Karpas-422 (cell line): ENCODE results near the gene PXYLP1. TPM values are rescaled to one million over a fixed set of nuclear protein-coding genes. Genes with fewer than 3 reads are reported as not detected.

Source experiments
- DNase-seq: peaks from one replicate; pipeline ENCODE4 v3.0.0-alpha.2; 2015
- H2AFZ ChIP-seq: fragments of 200-600 bp; sonication (generic); 2 replicates; pipeline ENCODE4 v1.6.1; 2014; ENCODE audit warnings: antibody characterized with exemption, low read length, mixed read lengths
- H3K27ac ChIP-seq: fragments of 200-600 bp; sonication (generic); 2 replicates; pipeline ENCODE4 v1.5.1; 2014; ENCODE audit warnings: mild to moderate bottlenecking, low read length, moderate library complexity
- H3K27me3 ChIP-seq: fragments of 200-600 bp; sonication (generic); 2 replicates; pipeline ENCODE4 v1.6.1; 2014; ENCODE audit warnings: low read length, mixed read lengths
- H3K36me3 ChIP-seq: fragments of 200-600 bp; sonication (generic); 2 replicates; pipeline ENCODE4 v1.6.1; 2014; ENCODE audit warnings: low read length, mixed read lengths; ENCODE audit not compliant: insufficient read depth
- H3K4me1 ChIP-seq: fragments of 200-600 bp; sonication (generic); 2 replicates; pipeline ENCODE4 v1.6.1; 2014; ENCODE audit warnings: mild to moderate bottlenecking, low read length, mixed read lengths
- H3K4me2 ChIP-seq: fragments of 200-600 bp; sonication (generic); 2 replicates; pipeline ENCODE4 v1.6.1; 2014; ENCODE audit warnings: low read length, low read depth, mild to moderate bottlenecking; ENCODE audit not compliant: poor library complexity, severe bottlenecking
- H3K4me3 ChIP-seq: fragments of 200-600 bp; sonication (generic); 2 replicates; pipeline ENCODE4 v1.5.1; 2014; ENCODE audit warnings: mild to moderate bottlenecking, antibody characterized with exemption, low read length, mixed read lengths
- H3K79me2 ChIP-seq: fragments of 200-600 bp; sonication (generic); 2 replicates; pipeline ENCODE4 v1.6.1; 2014; ENCODE audit warnings: mild to moderate bottlenecking, low read length, mixed read lengths
- H3K9ac ChIP-seq: fragments of 200-600 bp; sonication (generic); 2 replicates; pipeline ENCODE4 v1.6.0; 2014; ENCODE audit warnings: low read length
- H3K9me2 ChIP-seq: fragments of 200-600 bp; sonication (generic), shearing (Covaris generic); replicated peaks from 2 replicates; pipeline ENCODE4 v1.6.0; 2014; ENCODE audit warnings: mild to moderate bottlenecking, low read length, moderate library complexity; ENCODE audit not compliant: insufficient read depth
- H3K9me3 ChIP-seq: fragments of 300-700, 200-600 bp; sonication (generic); 2 replicates; pipeline ENCODE4 v1.6.1; 2014; ENCODE audit warnings: low read length, mixed read lengths
- H4K20me1 ChIP-seq: fragments of 200-600 bp; sonication (generic); 2 replicates; pipeline ENCODE4 v1.6.1; 2014; ENCODE audit warnings: mild to moderate bottlenecking, antibody characterized with exemption, low read length, low read depth; ENCODE audit not compliant: insufficient read depth
- total RNA-seq: library from RNA; depleted of rRNA; stranded (reverse); fragments of >200 nt; shearing (Covaris generic); gene quantifications from 2 replicates; pipeline ENCODE4 v1.2.3, GENCODE V29; 2014; ENCODE audit warnings: low replicate concordance

PXYLP1 gene
- total RNA-seq, 1 experiment from 2014 or later = 4.6 TPM

GRCh38 chr3:141239511-141240281 is 8.1 kb downstream of the PXYLP1 start:
- no peaks in the 10 kb centered on the region for H3K9me3 ChIP-seq
- no peaks in the 10 kb centered on the region for H3K36me3 ChIP-seq
- H3K79me2 ChIP-seq = no peaks in the 10 kb centered on the region
- no peaks in the 10 kb centered on the region for H3K27me3 ChIP-seq
- H3K9ac ChIP-seq = no peak overlapping the region
- H2AFZ ChIP-seq = no peak overlapping the region
- H3K4me3 ChIP-seq = no peak overlapping the region
- no peaks in the 10 kb centered on the region for H4K20me1 ChIP-seq
- H3K4me2 ChIP-seq = no peak overlapping the region
- DNase-seq = no peak
- no peaks in the 10 kb centered on the region for H3K9me2 ChIP-seq
- no peaks in the 10 kb centered on the region for H3K4me1 ChIP-seq
- no peak overlapping the region for H3K27ac ChIP-seq

- Histone ChIP-seq H3K79me2 (no peaks in the 10 kb centered on the region), H3K4me2 (no peak overlapping the region), H3K27ac (no peak overlapping the region), H3K9me3 (no peaks in the 10 kb centered on the region), H3K4me1 (no peaks in the 10 kb centered on the region), H3K9ac (no peak overlapping the region), H3K36me3 (no peaks in the 10 kb centered on the region), H3K4me3 (no peak overlapping the region), H4K20me1 (no peaks in the 10 kb centered on the region), H3K9me2 (no peaks in the 10 kb centered on the region), H2AFZ (no peak overlapping the region), H3K27me3 (no peaks in the 10 kb centered on the region)
- DNase-seq = no peak
Measured at GRCh38 chr3:141240286-141240685, 8.7 kb downstream of the PXYLP1 start.

GRCh38 chr3:141240687-141241615 is 9.3 kb downstream of the PXYLP1 start:
- no peaks in the 10 kb centered on the region for H3K27me3 ChIP-seq
- H3K27ac ChIP-seq = no peak overlapping the region
- DNase-seq = no peak
- no peak overlapping the region for H2AFZ ChIP-seq
- no peaks in the 10 kb centered on the region for H3K9me2 ChIP-seq
- H4K20me1 ChIP-seq = no peaks in the 10 kb centered on the region
- no peak overlapping the region for H3K9ac ChIP-seq
- H3K36me3 ChIP-seq = no peaks in the 10 kb centered on the region
- H3K4me3 ChIP-seq = no peak overlapping the region
- H3K9me3 ChIP-seq = no peaks in the 10 kb centered on the region
- no peak overlapping the region for H3K4me2 ChIP-seq
- no peaks in the 10 kb centered on the region for H3K4me1 ChIP-seq
- H3K79me2 ChIP-seq = no peaks in the 10 kb centered on the region

GRCh38 chr3:141241616-141242376 is 10.2 kb downstream of the PXYLP1 start:
- H3K79me2 ChIP-seq = no peaks in the 10 kb centered on the region
- no peak overlapping the region for H2AFZ ChIP-seq
- H3K4me1 ChIP-seq = no peaks in the 10 kb centered on the region
- no peaks in the 10 kb centered on the region for H3K9me3 ChIP-seq
- no peak overlapping the region for H3K4me3 ChIP-seq
- no peaks in the 10 kb centered on the region for H3K9me2 ChIP-seq
- no peak for DNase-seq
- no peak overlapping the region for H3K9ac ChIP-seq
- H3K36me3 ChIP-seq = no peaks in the 10 kb centered on the region
- no peak overlapping the region for H3K4me2 ChIP-seq
- H4K20me1 ChIP-seq = no peaks in the 10 kb centered on the region
- H3K27ac ChIP-seq = no peak overlapping the region
- H3K27me3 ChIP-seq = no peaks in the 10 kb centered on the region

- Histone ChIP-seq H3K4me3 (no peak overlapping the region), H3K79me2 (no peaks in the 10 kb centered on the region), H3K4me1 (no peaks in the 10 kb centered on the region), H3K9me2 (no peaks in the 10 kb centered on the region), H3K36me3 (no peaks in the 10 kb centered on the region), H2AFZ (no peak overlapping the region), H3K9me3 (no peaks in the 10 kb centered on the region), H3K9ac (no peak overlapping the region), H4K20me1 (no peaks in the 10 kb centered on the region), H3K27me3 (no peaks in the 10 kb centered on the region), H3K27ac (no peak overlapping the region), H3K4me2 (no peak overlapping the region)
- DNase-seq = no peak
Measured at GRCh38 chr3:141242377-141243092, 10.9 kb downstream of the PXYLP1 start.

GRCh38 chr3:141243271-141243707 is 11.7 kb downstream of the PXYLP1 start:
- H3K27ac ChIP-seq = no peak overlapping the region
- no peak overlapping the region for H3K4me3 ChIP-seq
- no peaks in the 10 kb centered on the region for H3K36me3 ChIP-seq

GRCh38 chr3:141246224-141246957 is 14.8 kb downstream of the PXYLP1 start:
- no peaks in the 10 kb centered on the region for H3K27me3 ChIP-seq
- no peaks in the 10 kb centered on the region for H3K36me3 ChIP-seq
- H3K79me2 ChIP-seq = no peaks in the 10 kb centered on the region
- H3K9me2 ChIP-seq = no peaks in the 10 kb centered on the region
- no peak overlapping the region for H2AFZ ChIP-seq
- no peaks in the 10 kb centered on the region for H3K4me1 ChIP-seq
- DNase-seq = no peak
- no peak overlapping the region for H3K4me3 ChIP-seq
- no peak overlapping the region for H3K4me2 ChIP-seq
- H4K20me1 ChIP-seq = no peaks in the 10 kb centered on the region
- H3K27ac ChIP-seq = no peak overlapping the region
- no peaks in the 10 kb centered on the region for H3K9me3 ChIP-seq
- H3K9ac ChIP-seq = no peak overlapping the region

More at GRCh38 chr3:141243271-141243707, 11.7 kb downstream of the PXYLP1 start:
- H3K9ac ChIP-seq = no peak overlapping the region
- no peak overlapping the region for H3K4me2 ChIP-seq
- H3K4me1 ChIP-seq = no peaks in the 10 kb centered on the region
- H3K79me2 ChIP-seq = no peaks in the 10 kb centered on the region
- no peaks in the 10 kb centered on the region for H3K9me3 ChIP-seq
- DNase-seq = no peak
- H4K20me1 ChIP-seq = no peaks in the 10 kb centered on the region
- H3K9me2 ChIP-seq = no peaks in the 10 kb centered on the region
- no peaks in the 10 kb centered on the region for H3K27me3 ChIP-seq
- no peak overlapping the region for H2AFZ ChIP-seq
